Endothelial cell of umbilical vein (primary cell): ENCODE data around the gene DCAF12. TPM values are rescaled to one million over a fixed set of nuclear protein-coding genes. Genes with fewer than 3 reads are reported as not detected.

Experiments used
- BruUV-seq: library from RNA; stranded (reverse); fragments of 400-500 nt; replicated peaks from 2 replicates; lab custom pipeline; 2021; lab: Mats Ljungman, UMichigan
- CTCF ChIA-PET: fragments of 300-600, 350-600 bp; sonication (Branson Sonifier 250); formaldehyde crosslinking; loops from one replicate; lab custom pipeline; 2021; ENCODE audit warnings: antibody characterized with exemption, inconsistent platforms; lab: Charles Lee
- POLR2A ChIA-PET: fragments of 300-600, 350-600 bp; sonication (Branson Sonifier 250); formaldehyde crosslinking; loops from one replicate; lab custom pipeline; 2021; ENCODE audit warnings: antibody characterized with exemption, inconsistent platforms; lab: Charles Lee
- DNase-seq: peaks from one replicate; pipeline ENCODE4 v3.0.0-alpha.2; 2011; ENCODE audit warnings: low read depth, low spot score
- FAIRE-seq: peaks from 2 replicates; lab custom pipeline; 2011; peaks lifted over from hg19 to GRCh38; lab: Jason Lieb, UNC
- H2AFZ ChIP-seq: 2 replicates; pipeline ENCODE4 v1.6.0; 2012; ENCODE audit warnings: low read depth, low read length, control low read depth, inconsistent platforms
- H3K27ac ChIP-seq: 2 replicates; pipeline ENCODE4 v1.5.1; 2011; ENCODE audit warnings: low read depth, mild to moderate bottlenecking, control low read depth, low read length, moderate library complexity; ENCODE audit not compliant: insufficient read depth
- H3K27me3 ChIP-seq, 2 experiments: 2 replicates each; pipeline versions ENCODE4 v1.6.0 to v1.6.1; 2011; ENCODE audit warnings: low read length in 2 of 2, mixed read lengths in 1 of 2; ENCODE audit not compliant: control insufficient read depth in 2 of 2, insufficient read depth in 2 of 2
- H3K36me3 ChIP-seq, 2 experiments: 2 replicates in 1 of 2; 3 replicates in 1 of 2; pipeline ENCODE4 v1.5.1; 2011; ENCODE audit warnings: low read length in 2 of 2, mild to moderate bottlenecking in 1 of 2, moderate library complexity in 1 of 2; ENCODE audit not compliant: control insufficient read depth in 2 of 2, insufficient read depth in 2 of 2; ENCODE audit errors: extremely low read depth in 1 of 2
- H3K4me1 ChIP-seq: 3 replicates; pipeline ENCODE4 v1.5.1; 2011; ENCODE audit warnings: mild to moderate bottlenecking, low read length; ENCODE audit not compliant: control insufficient read depth, insufficient read depth; ENCODE audit errors: extremely low read depth
- H3K4me2 ChIP-seq: 2 replicates; pipeline ENCODE4 v1.6.1; 2011; ENCODE audit warnings: low read length, control low read depth, mixed read lengths; ENCODE audit not compliant: insufficient read depth
- H3K4me3 ChIP-seq, 3 experiments: fragments of 200-600 bp in 1 of 3; sonication (generic), shearing (Covaris generic) in 1 of 3; replicated peaks in 1 of 3; 2 replicates each; pipeline ENCODE4 v1.5.1; 2011 to 2016; ENCODE audit warnings: control low read depth in 3 of 3, low read length in 3 of 3, mild to moderate bottlenecking in 2 of 3, inconsistent platforms in 1 of 3, low read depth in 1 of 3, moderate library complexity in 1 of 3; ENCODE audit not compliant: insufficient read depth in 1 of 3
- H3K79me2 ChIP-seq: 2 replicates; pipeline ENCODE4 v1.6.0; 2012; ENCODE audit warnings: low read length, inconsistent platforms; ENCODE audit not compliant: control insufficient read depth, insufficient read depth
- H3K9ac ChIP-seq: replicated peaks from 2 replicates; pipeline ENCODE3; 2011; ENCODE audit warnings: low read length, control low read depth; ENCODE audit not compliant: insufficient read depth; ENCODE audit errors: extremely low read depth
- H3K9me1 ChIP-seq: replicated peaks from 3 replicates; pipeline ENCODE4 v1.6.0; 2011; ENCODE audit warnings: mild to moderate bottlenecking, low read length; ENCODE audit not compliant: control insufficient read depth, insufficient read depth; ENCODE audit errors: extremely low read depth
- H3K9me3 ChIP-seq: replicated peaks from 2 replicates; pipeline ENCODE4 v1.5.1; 2012; ENCODE audit warnings: low read length, inconsistent platforms; ENCODE audit not compliant: control insufficient read depth, insufficient read depth
- H4K20me1 ChIP-seq: replicated peaks from 2 replicates; pipeline ENCODE3; 2011; ENCODE audit warnings: mild to moderate bottlenecking, low read length; ENCODE audit not compliant: control insufficient read depth, insufficient read depth; ENCODE audit errors: extremely low read depth
- CTCF ChIP-seq, 2 donors: IDR thresholded peaks; 1 replicate in 1 of 2; 2 replicates in 1 of 2; pipeline ENCODE4 v1.5.1; 2011; ENCODE audit warnings: low read length in 2 of 2, mild to moderate bottlenecking in 2 of 2, moderate library complexity in 2 of 2, control low read depth in 1 of 2, inconsistent platforms in 1 of 2, low read depth in 1 of 2; ENCODE audit not compliant: insufficient read depth in 1 of 2; ENCODE audit errors: extremely low read depth in 1 of 2
- EZH2 ChIP-seq: IDR thresholded peaks from 2 replicates; pipeline ENCODE4 v1.6.1; 2012; ENCODE audit warnings: borderline replicate concordance, low read depth, mild to moderate bottlenecking, moderate library complexity, low read length, inconsistent platforms; ENCODE audit not compliant: severe bottlenecking
- FOS ChIP-seq: IDR thresholded peaks from 2 replicates; pipeline ENCODE4 v1.6.1; 2011; ENCODE audit warnings: mild to moderate bottlenecking, low read length, moderate library complexity, borderline replicate concordance; ENCODE audit not compliant: insufficient read depth
- GATA2 ChIP-seq: IDR thresholded peaks from 2 replicates; pipeline ENCODE4 v1.7.0; 2011; ENCODE audit warnings: low read depth, mild to moderate bottlenecking, moderate library complexity, mixed read lengths, low read length; ENCODE audit not compliant: insufficient read length, insufficient read depth
- JUN ChIP-seq: IDR thresholded peaks from 2 replicates; pipeline ENCODE4 v1.6.1; 2011; ENCODE audit warnings: borderline replicate concordance, low read depth; ENCODE audit not compliant: insufficient read length, insufficient read depth
- MAX ChIP-seq: IDR thresholded peaks from 2 replicates; pipeline ENCODE4 v1.6.1; 2011; ENCODE audit not compliant: insufficient read depth, insufficient read length
- MYC ChIP-seq: IDR thresholded peaks from one replicate; pipeline ENCODE4 v1.6.1; 2011; ENCODE audit warnings: mild to moderate bottlenecking, low read depth, low read length
- POLR2A ChIP-seq: IDR thresholded peaks from 2 replicates; pipeline ENCODE4 v1.6.1; 2012; ENCODE audit warnings: low read depth, mild to moderate bottlenecking, control low read depth, low read length
- POLR2AphosphoS5 ChIP-seq: IDR thresholded peaks from 2 replicates; pipeline ENCODE4 v1.6.1; 2012; ENCODE audit warnings: low read depth, mild to moderate bottlenecking, control low read depth, low read length, moderate library complexity; ENCODE audit not compliant: insufficient read depth
- dilution Hi-C: fragments of 300-500 bp; cut with MboI; formaldehyde crosslinking; loops from one replicate; pipeline ENCODE4 v1.15.0; 2019; ENCODE audit warnings: low sequenced_read_pairs; ENCODE audit not compliant: extremely low pct_ligation_motif_present
- intact Hi-C: fragments of 100-400 bp; cut with micrococcal nuclease; formaldehyde crosslinking; loops from one replicate; pipeline ENCODE4 v1.10.0; 2022
- polyA plus RNA-seq, 4 experiments: library from polyadenylated mRNA; depleted of rRNA in 3 of 4; stranded (reverse) in 3 of 4; unstranded in 1 of 4; fragments of >200 nt; gene quantifications; 2 replicates each; pipeline versions ENCODE4 v1.2.1 to v1.2.3, GENCODE V29; 2011 to 2012; ENCODE audit warnings: missing spikeins in 1 of 4
- total RNA-seq: library from RNA; stranded (reverse); gene quantifications from 2 replicates; pipeline ENCODE4 v1.2.3, GENCODE V29; 2021

DCAF12 gene
- total and polyA plus RNA-seq, 2 donors (not counting 3 experiments of a cell fraction or from before 2014, with no cell fraction given) = 26.2 to 28.4 TPM

GRCh38 chr9:34154057-34154456, 27.6 kb upstream of the DCAF12 start:
- H3K4me2 ChIP-seq = no peak overlapping the region
- no peak for DNase-seq
- dilution Hi-C loops = no loop called here
- intact Hi-C loops = no loop called here
- no peak overlapping the region for H3K9ac ChIP-seq
- TF ChIP-seq FOS = no peak
- no peak for TF ChIP-seq MAX
- no peak for TF ChIP-seq JUN
- no peak for TF ChIP-seq EZH2
- no peak for TF ChIP-seq POLR2AphosphoS5
- no peak for TF ChIP-seq GATA2
- no peak for TF ChIP-seq CTCF (IDR thresholded peaks at IDR 0.05; ENCODE audit: extremely low read depth in 1 of 2, insufficient read depth in 1 of 2, low read depth in 1 of 2, low read length in 2 of 2)
- no peak for TF ChIP-seq MYC
- no peak for TF ChIP-seq POLR2A
- H3K27ac ChIP-seq = no peak overlapping the region
- no peaks in the 10 kb centered on the region for H3K36me3 ChIP-seq
- ChIA-PET CTCF (interaction anchor here (1.0 kb wide), 2 partner anchors 66 to 98 kb away, joined by 3 read pairs; no protein-coding TSS in a partner anchor), POLR2A (no interaction called here)
- no peaks in the 10 kb centered on the region for H3K4me1 ChIP-seq
- BruUV-seq = no TSS peak
- H4K20me1 ChIP-seq = no peaks in the 10 kb centered on the region
- FAIRE-seq = no peak
- H3K9me3 ChIP-seq = no peaks in the 10 kb centered on the region
- H3K9me1 ChIP-seq = no peaks in the 10 kb centered on the region
- H3K27me3 ChIP-seq = peaks cover 4 to 5% of the 10 kb centered on the region in 2 experiments
- H3K79me2 ChIP-seq = no peaks in the 10 kb centered on the region
- no peak overlapping the region for H2AFZ ChIP-seq
- no peak overlapping the region for H3K4me3 ChIP-seq
